K562 treated with DMSO at 1 percent for 24 hours (cell line): Measurements from ENCODE around the gene RAP2C. TPM values are rescaled to one million over a fixed set of nuclear protein-coding genes. Genes with fewer than 3 reads are reported as not detected.

Experiments used
- total RNA-seq: library from RNA; unstranded; fragments of 300-600 nt; gene quantifications from 2 replicates; pipeline ENCODE4 v1.2.3, GENCODE V29; 2022; ENCODE audit warnings: low read depth; ENCODE audit not compliant: insufficient read depth

RAP2C gene
- 14.2 and 14.4 TPM in 2 replicates for total RNA-seq

GRCh38 chrX:132219343-132219768 lies at the start of gene RAP2C:
TSS of gene RAP2C (minus strand) at chrX:132219447. CDS start at chrX:132217268, 2,179 bp downstream.

Other genes starting within 250 kb of the RAP2C start
- 18.7 and 20.7 TPM in 2 replicates for gene STK26, start 196.1 kb downstream of the RAP2C start, total RNA-seq
- gene FRMD7, start 91.4 kb downstream of the RAP2C start, total RNA-seq: not detected in 2 replicates